ENCODE results near the gene CCDC85A. TPM values are rescaled to one million over a fixed set of nuclear protein-coding genes. Genes with fewer than 3 reads are reported as not detected.

CCDC85A gene
- total and polyA plus RNA-seq, 2 of the 8 experiments (the other 6 are each of a cell fraction or from before 2014, with no cell fraction given), result 0.20 TPM; not detected in 1

DNA sequence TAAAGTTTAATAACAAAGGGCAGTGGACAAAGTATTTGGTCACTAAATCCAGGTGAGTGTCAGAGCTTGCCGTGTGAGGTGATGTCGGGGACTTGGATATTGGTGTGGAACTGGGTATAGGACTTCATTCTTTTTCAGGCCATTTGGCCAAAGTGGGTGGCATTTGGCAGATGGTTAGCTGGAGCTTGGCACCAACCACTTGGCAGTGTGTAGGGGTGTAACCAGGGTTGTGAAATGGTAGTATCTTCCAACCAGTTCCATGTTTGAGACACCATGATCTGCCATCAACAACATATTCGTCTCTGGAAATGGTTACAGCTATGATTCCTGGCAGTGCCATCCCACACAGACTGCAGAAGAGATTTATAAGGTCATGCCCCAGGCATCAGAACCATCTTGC, 113.9 kb downstream of the CCDC85A start:
- H2BK12ac ChIP-seq (ENCODE audit: low read depth, low read length), result no peak overlapping the region
- no peak overlapping the region for H3K4me3 ChIP-seq (ENCODE audit: extremely low read depth in 1 of 4, insufficient read depth in 2 of 4, low read depth in 3 of 4, low read length in 4 of 4)
- ChIA-PET CTCF (ENCODE audit: partially characterized antibody) (interaction anchor here (1.1 to 1.9 kb wide), 2 partner anchors 11 to 14 kb away, joined by 3 to 5 read pairs; no protein-coding TSS in a partner anchor), POLR2A (ENCODE audit: partially characterized antibody) (no interaction called here)
- H2AFZ ChIP-seq (ENCODE audit: low read length), result no peak overlapping the region
- H3K4ac ChIP-seq (replicated peaks; ENCODE audit: insufficient read length, low read depth, low read length), result no peak overlapping the region
- no peaks in the 10 kb centered on the region for H3K79me1 ChIP-seq (ENCODE audit: low read depth, low read length)
- no peak overlapping the region for H4K8ac ChIP-seq (ENCODE audit: extremely low read depth, insufficient read depth, low read length)
- H2BK120ac ChIP-seq (replicated peaks; ENCODE audit: low read depth, low read length), result no peak overlapping the region
- 89% methylated on average over 3 of the region's 3 CpGs; no CpG with 5 or more reads in 1 of the 2 experiments for whole genome bisulfite sequencing, 2 experiments (ENCODE audit: extremely low coverage in 1 of 2, insufficient coverage in 1 of 2, insufficient read length in 1 of 2, insufficient replicate concordance in 2 of 2, low coverage in 1 of 2, low lambda C conversion rate in 2 of 2, missing lambda C conversion rate in 1 of 2)
- no peaks in the 10 kb centered on the region for H4K20me1 ChIP-seq (replicated peaks in 1 of 2; ENCODE audit: control insufficient read depth in 1 of 2, insufficient read depth in 2 of 2, low read length in 2 of 2)
- no peak overlapping the region for H4K5ac ChIP-seq (ENCODE audit: insufficient read length, low read depth, low read length)
- H3K4me1 ChIP-seq (replicated peaks in 1 of 4; ENCODE audit: control insufficient read depth in 3 of 4, insufficient read depth in 4 of 4, low read length in 3 of 4), result 0 out of 7 replicates have a peak, but pooled peaks cover 0 to 2% (median 0%) of the 10 kb centered on the region in 4 experiments
- H3K27ac ChIP-seq (ENCODE audit: low read depth, low read length), result no peak overlapping the region
- DNase-seq (ENCODE audit: low read depth in 1 of 2, low spot score in 2 of 2), result no peak
- H3K56ac ChIP-seq (replicated peaks; ENCODE audit: insufficient read length, low read depth, low read length), result no peak overlapping the region
- TF ChIP-seq CHD2 (IDR thresholded peaks at IDR 0.05; ENCODE audit: low read length), result no peak
- no peak for TF ChIP-seq ASH2L (IDR thresholded peaks at IDR 0.05; ENCODE audit: low read length)
- TF ChIP-seq KDM5A (IDR thresholded peaks at IDR 0.05; ENCODE audit: low read length), result no peak
- TF ChIP-seq RNF2 (IDR thresholded peaks at IDR 0.05; ENCODE audit: borderline replicate concordance, low read depth, low read length, missing control alignments, poor library complexity, severe bottlenecking), result no peak
- TF ChIP-seq FOSL1 (IDR thresholded peaks at IDR 0.05; ENCODE audit: insufficient read depth, low read depth, low read length), result no peak
- no peak for TF ChIP-seq SP1 (IDR thresholded peaks at IDR 0.05; ENCODE audit: low read depth, low read length)
- no peak for TF ChIP-seq SIRT6 (IDR thresholded peaks at IDR 0.05; ENCODE audit: low read length)
- H2BK15ac ChIP-seq (ENCODE audit: low read length), result no peak overlapping the region
- no peaks in the 10 kb centered on the region for H3K36me3 ChIP-seq (ENCODE audit: control insufficient read depth in 2 of 4, insufficient read depth in 4 of 4, low read length in 3 of 4)
- no peak overlapping the region for H2BK5ac ChIP-seq (ENCODE audit: low read depth, low read length)
- no peaks in the 10 kb centered on the region for H3K27me3 ChIP-seq (replicated peaks in 1 of 4; ENCODE audit: control insufficient read depth in 3 of 4, extremely low read depth in 1 of 4, insufficient read depth in 3 of 4, low read length in 3 of 4)
- H3K9ac ChIP-seq (replicated peaks in 1 of 4; ENCODE audit: extremely low read depth in 1 of 4, low read depth in 3 of 4, low read length in 3 of 4), result no peak overlapping the region
- H3K4me2 ChIP-seq (ENCODE audit: insufficient read depth in 1 of 2, low read depth in 2 of 2, low read length in 2 of 2), result no peak overlapping the region
- no peak overlapping the region for H3K23ac ChIP-seq (ENCODE audit: insufficient read length)
- H3K14ac ChIP-seq (ENCODE audit: insufficient read length), result no peak overlapping the region
- H4K91ac ChIP-seq (replicated peaks; ENCODE audit: insufficient read length, low read length), result no peak overlapping the region
- no peaks in the 10 kb centered on the region for H3K79me2 ChIP-seq (ENCODE audit: control insufficient read depth in 1 of 2, insufficient read depth in 2 of 2, low read length in 2 of 2)
- no peak overlapping the region for H3K18ac ChIP-seq (ENCODE audit: extremely low read depth, low read length)
- no peak overlapping the region for H2BK20ac ChIP-seq (ENCODE audit: low read length)
- no peaks in the 10 kb centered on the region for H3K23me2 ChIP-seq (ENCODE audit: low read depth, low read length)
- no peaks in the 10 kb centered on the region for H3K9me3 ChIP-seq (ENCODE audit: insufficient read depth in 2 of 2, low read depth in 1 of 2, low read length in 1 of 2)
- FAIRE-seq, result no peak
- H2AK5ac ChIP-seq (ENCODE audit: low read depth, low read length), result no peak overlapping the region

All from H1 (cell line).